ENCODE measurements around the gene CD160.
A peak's percentile ranks its signal among the peaks of the same experiment; 100 is the strongest.

Gene CD160

GRCh38 chr1:145782272-145783099, 63.2 kb downstream of the CD160 start:
- TF ChIP-seq TEAD4 (IDR thresholded peaks at IDR 0.05), result peak; percentile 22; the same call in 1 of the 2 replicates
- no peak for TF ChIP-seq MAX (IDR thresholded peaks at IDR 0.05)
- TF ChIP-seq NFIC (IDR thresholded peaks at IDR 0.05), result peak; percentile 36; the same call in 1 of the 2 replicates
- TF ChIP-seq TAF1 (IDR thresholded peaks at IDR 0.05; ENCODE audit: low read depth), result no peak

DNA sequence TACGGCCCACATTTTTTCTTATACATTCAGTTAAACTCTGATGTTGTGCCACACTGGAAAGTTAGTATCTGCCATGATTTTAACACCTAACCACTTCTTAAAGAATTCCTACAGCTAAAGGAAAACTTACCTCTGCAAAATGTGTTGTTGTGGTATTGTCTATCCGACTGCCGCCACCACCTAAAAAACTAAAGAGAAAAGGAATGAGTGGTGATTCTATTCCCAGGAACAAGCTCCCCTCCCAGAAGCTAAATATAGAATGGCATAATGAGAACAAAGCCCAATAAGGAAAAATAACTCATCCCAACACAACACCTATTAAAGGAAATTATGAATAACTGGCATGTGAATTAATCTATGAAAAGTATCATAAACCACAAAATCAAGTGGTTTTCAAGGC, 65.1 kb downstream of the CD160 start:
- no peak for TF ChIP-seq ZBTB7A (IDR thresholded peaks at IDR 0.05; ENCODE audit: low read depth)
- TF ChIP-seq CREB1 (IDR thresholded peaks at IDR 0.05; ENCODE audit: low read depth), result no peak

- TF ChIP-seq CREB1 (IDR thresholded peaks at IDR 0.05; ENCODE audit: low read depth) (no peak), TEAD4 (IDR thresholded peaks at IDR 0.05) (no peak), REST (IDR thresholded peaks at IDR 0.05; ENCODE audit: low read depth) (no peak), CEBPB (IDR thresholded peaks at IDR 0.05) (no peak), EGR1 (IDR thresholded peaks at IDR 0.05) (no peak), NFIC (IDR thresholded peaks at IDR 0.05) (no peak), FOXM1 (IDR thresholded peaks at IDR 0.05; ENCODE audit: borderline replicate concordance, low read depth) (no peak), TAF1 (IDR thresholded peaks at IDR 0.05; ENCODE audit: low read depth) (no peak), TCF12 (IDR thresholded peaks at IDR 0.05; ENCODE audit: low read depth) (no peak), EP300 (IDR thresholded peaks at IDR 0.05; ENCODE audit: borderline replicate concordance) (no peak), ZBTB7A (IDR thresholded peaks at IDR 0.05; ENCODE audit: low read depth) (no peak), YY1 (IDR thresholded peaks at IDR 0.05; ENCODE audit: low read depth) (no peak), USF1 (IDR thresholded peaks at IDR 0.05) (no peak), RAD21 (IDR thresholded peaks at IDR 0.05; ENCODE audit: low read depth) (no peak), MAX (IDR thresholded peaks at IDR 0.05) (no peak)
These were observed 66.2 kb downstream of the CD160 start for GRCh38 chr1:145785547-145785946.

DNA sequence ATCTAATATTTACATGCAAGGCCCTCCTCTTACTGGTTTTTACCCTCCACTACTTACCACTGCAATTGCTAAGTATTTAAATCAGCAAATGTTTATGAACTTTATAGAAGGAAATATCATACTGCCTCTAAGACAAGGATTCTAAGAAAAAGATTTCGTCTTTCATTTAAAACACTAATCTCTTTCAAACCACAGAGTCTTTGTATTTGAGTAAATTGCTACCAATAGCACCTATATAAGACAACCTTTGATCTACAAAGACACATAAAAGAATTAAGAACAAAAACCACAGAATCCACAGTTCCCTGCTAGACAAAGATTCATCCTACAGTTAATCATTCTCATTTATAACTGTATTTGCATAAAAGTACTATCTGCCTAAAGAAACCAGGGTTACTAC, 67.0 kb downstream of the CD160 start:
- TF ChIP-seq EP300 (IDR thresholded peaks at IDR 0.05; ENCODE audit: borderline replicate concordance) (no peak), REST (IDR thresholded peaks at IDR 0.05; ENCODE audit: low read depth) (no peak), NFIC (IDR thresholded peaks at IDR 0.05) (no peak), CREB1 (IDR thresholded peaks at IDR 0.05; ENCODE audit: low read depth) (no peak), TEAD4 (IDR thresholded peaks at IDR 0.05) (no peak), FOXM1 (IDR thresholded peaks at IDR 0.05; ENCODE audit: borderline replicate concordance, low read depth) (no peak), RAD21 (IDR thresholded peaks at IDR 0.05; ENCODE audit: low read depth) (no peak), TAF1 (IDR thresholded peaks at IDR 0.05; ENCODE audit: low read depth) (no peak), TCF12 (IDR thresholded peaks at IDR 0.05; ENCODE audit: low read depth) (no peak), ZBTB7A (IDR thresholded peaks at IDR 0.05; ENCODE audit: low read depth) (no peak), USF1 (IDR thresholded peaks at IDR 0.05) (no peak), MAX (IDR thresholded peaks at IDR 0.05) (no peak)

- no peak for TF ChIP-seq YY1 (IDR thresholded peaks at IDR 0.05; ENCODE audit: low read depth)
- no peak for TF ChIP-seq EP300 (IDR thresholded peaks at IDR 0.05; ENCODE audit: borderline replicate concordance)
- TF ChIP-seq MAX (IDR thresholded peaks at IDR 0.05), result no peak
- TF ChIP-seq CEBPB (IDR thresholded peaks at IDR 0.05), result no peak
- no peak for TF ChIP-seq RAD21 (IDR thresholded peaks at IDR 0.05; ENCODE audit: low read depth)
- no peak for TF ChIP-seq CREB1 (IDR thresholded peaks at IDR 0.05; ENCODE audit: low read depth)
- no peak for TF ChIP-seq TEAD4 (IDR thresholded peaks at IDR 0.05)
- no peak for TF ChIP-seq ZBTB7A (IDR thresholded peaks at IDR 0.05; ENCODE audit: low read depth)
- no peak for TF ChIP-seq USF1 (IDR thresholded peaks at IDR 0.05)
- no peak for TF ChIP-seq NFIC (IDR thresholded peaks at IDR 0.05)
- TF ChIP-seq TAF1 (IDR thresholded peaks at IDR 0.05; ENCODE audit: low read depth), result no peak
- TF ChIP-seq EGR1 (IDR thresholded peaks at IDR 0.05), result no peak
- TF ChIP-seq FOXM1 (IDR thresholded peaks at IDR 0.05; ENCODE audit: borderline replicate concordance, low read depth), result no peak
- TF ChIP-seq REST (IDR thresholded peaks at IDR 0.05; ENCODE audit: low read depth), result no peak
- TF ChIP-seq TCF12 (IDR thresholded peaks at IDR 0.05; ENCODE audit: low read depth), result no peak
These were observed 69.3 kb downstream of the CD160 start for GRCh38 chr1:145788580-145788979.

All from Ishikawa (cell line).